HFFc6 (cell line): ENCODE results near the gene GPANK1. TPM values are rescaled to one million over a fixed set of nuclear protein-coding genes. Genes with fewer than 3 reads are reported as not detected.
A peak's percentile ranks its signal among the peaks of the same experiment; 100 is the strongest.

Experiments
- DNase-seq: peaks from one replicate; pipeline ENCODE4 v3.0.0-alpha.2; 2018
- H3K27ac Mint-ChIP-seq: 2 replicates; pipeline ENCODE4 v1.8.0; 2020; ENCODE audit warnings: mild to moderate bottlenecking, mixed read lengths
- H3K27me3 Mint-ChIP-seq: 2 replicates; pipeline ENCODE4 v1.8.0; 2021; ENCODE audit warnings: mild to moderate bottlenecking, moderate library complexity, mixed read lengths; ENCODE audit not compliant: insufficient read depth
- H3K36me3 Mint-ChIP-seq: 2 replicates; pipeline ENCODE4 v1.8.0; 2021; ENCODE audit warnings: low read depth, mixed read lengths
- H3K4me1 Mint-ChIP-seq: 2 replicates; pipeline ENCODE4 v1.8.0; 2020; ENCODE audit warnings: low read depth, mixed read lengths
- H3K4me3 Mint-ChIP-seq: 2 replicates; pipeline ENCODE4 v1.8.0; 2020; ENCODE audit warnings: mild to moderate bottlenecking, moderate library complexity, mixed read lengths
- H3K9me3 Mint-ChIP-seq: 2 replicates; pipeline ENCODE4 v1.8.0; 2020; ENCODE audit warnings: mild to moderate bottlenecking, mixed read lengths
- CTCF ChIP-seq: fragments of 200-600 bp; sonication (generic); IDR thresholded peaks from 2 replicates; pipeline ENCODE4 v1.5.0; 2021; ENCODE audit warnings: antibody characterized with exemption, mild to moderate bottlenecking
- total RNA-seq, 6 experiments: library from RNA; stranded (reverse); fragmentation: NEBNext Ultra II Directional; extraction: Animal tissue kit (Norgen Biotek cat#: 25700); gene quantifications; 2 replicates in 1 of 6; 3 replicates in 5 of 6; pipeline ENCODE4 v1.2.3, GENCODE V29; 2021

The GPANK1 gene
- total RNA-seq, 6 experiments from 2014 or later: 11.6 to 14.9 (median 13.0) TPM

GRCh38 chr6:31663126-31663960 is 1.5 kb downstream of the GPANK1 start:
- H3K9me3 Mint-ChIP-seq: no peaks in the 10 kb centered on the region
- no peak for DNase-seq
- H3K27ac Mint-ChIP-seq: peak overlapping the region; percentile 98
- H3K4me3 Mint-ChIP-seq: peak overlapping the region; percentile 95
- peaks cover 4% of the 10 kb centered on the region for H3K27me3 Mint-ChIP-seq
- peaks cover 70% of the 10 kb centered on the region for H3K4me1 Mint-ChIP-seq
- TF ChIP-seq CTCF: no peak
- H3K36me3 Mint-ChIP-seq: peaks cover 41% of the 10 kb centered on the region

GRCh38 chr6:31662124-31662723 is 2.6 kb downstream of the GPANK1 start:
- peak overlapping the region; percentile 8; the same call in 1 of the 2 replicates for H3K27ac Mint-ChIP-seq
- no peak for TF ChIP-seq CTCF
- peaks cover 42% of the 10 kb centered on the region for H3K36me3 Mint-ChIP-seq
- no peak for DNase-seq
- H3K9me3 Mint-ChIP-seq: no peaks in the 10 kb centered on the region
- peaks cover 69% of the 10 kb centered on the region for H3K4me1 Mint-ChIP-seq
- peak overlapping the region; percentile 39; the same call in 1 of the 2 replicates for H3K4me3 Mint-ChIP-seq
- peaks cover 4% of the 10 kb centered on the region for H3K27me3 Mint-ChIP-seq

- Mint-ChIP-seq H3K9me3 (no peaks in the 10 kb centered on the region), H3K4me1 (peaks cover 63% of the 10 kb centered on the region), H3K27me3 (peaks cover 4% of the 10 kb centered on the region), H3K4me3 (peak overlapping the region; percentile 96), H3K27ac (peak overlapping the region; percentile 79), H3K36me3 (peaks cover 39% of the 10 kb centered on the region)
- no peak for DNase-seq
- no peak for TF ChIP-seq CTCF
These were observed 3.3 kb downstream of the GPANK1 start for GRCh38 chr6:31661262-31662123.

- Mint-ChIP-seq H3K27me3 (peaks cover under 1% of the 10 kb centered on the region; the same call in 1 of the 2 replicates), H3K27ac (peak within 1 kb of the TSS; percentile 83)
- peak; percentile 52 for DNase-seq
These were observed 4.2 kb downstream of the GPANK1 start, which contains the start of gene C6orf47 for GRCh38 chr6:31660381-31661261. Gene C6orf47 (minus strand): TSS chr6:31660778. CDS start chr6:31659947, 831 bp downstream.

More at GRCh38 chr6:31660381-31661261, 4.2 kb downstream of the GPANK1 start, which contains the start of gene C6orf47:
- H3K4me3 Mint-ChIP-seq: peak within 1 kb of the TSS; percentile 96
- peaks cover 66% of the 10 kb centered on the region for H3K4me1 Mint-ChIP-seq
- no peaks in the 10 kb centered on the region for H3K9me3 Mint-ChIP-seq
- TF ChIP-seq CTCF: peak; percentile 13; the same call in 1 of the 2 replicates
- peaks cover 40% of the 10 kb centered on the region for H3K36me3 Mint-ChIP-seq
